H4 (cell line): Measurements from ENCODE around the gene CTCFL. TPM values are rescaled to one million over a fixed set of nuclear protein-coding genes. Genes with fewer than 3 reads are reported as not detected.
"Not testable (repeated sequence)": the region's sequence is repeated elsewhere in the genome, so short reads cannot be mapped to it uniquely, and the experiment has no call there.

Source experiments
- DNase-seq: peaks from one replicate; pipeline ENCODE4 v3.0.0-alpha.2; 2015; ENCODE audit warnings: low spot score
- total RNA-seq: library from RNA; depleted of rRNA; stranded (reverse); fragments of >200 nt; shearing (Covaris generic); gene quantifications from 2 replicates; pipeline ENCODE4 v1.2.3, GENCODE V29; 2014

The CTCFL gene
- total RNA-seq, 1 experiment from 2014 or later: not detected

- DNase-seq: no peak
Observed at GRCh38 chr20:57481281-57481711, 43.6 kb downstream of the CTCFL start.

- no peak for DNase-seq
Observed at GRCh38 chr20:57480444-57481160, 44.3 kb downstream of the CTCFL start.

- no peak for DNase-seq
Observed at GRCh38 chr20:57479196-57479595, 45.7 kb downstream of the CTCFL start.

GRCh38 chr20:57478176-57478575 is 46.8 kb downstream of the CTCFL start:
- DNase-seq: no peak

- DNase-seq: no peak
Observed at GRCh38 chr20:57476641-57477461, 48.1 kb downstream of the CTCFL start.

- DNase-seq: no peak
Observed at GRCh38 chr20:57476084-57476526, 48.8 kb downstream of the CTCFL start.

- no peak for DNase-seq
Observed at GRCh38 chr20:57475388-57476083, 49.4 kb downstream of the CTCFL start.

- DNase-seq: no peak
Observed at GRCh38 chr20:57474816-57475215, 50.1 kb downstream of the CTCFL start.

- no peak for DNase-seq
Observed at GRCh38 chr20:57474205-57474604, 50.7 kb downstream of the CTCFL start.

GRCh38 chr20:57473246-57474048 is 51.5 kb downstream of the CTCFL start:
- no peak for DNase-seq

- DNase-seq: not testable (repeated sequence)
Observed at GRCh38 chr20:57472474-57472873, 52.5 kb downstream of the CTCFL start.

GRCh38 chr20:57471496-57472372 is 53.2 kb downstream of the CTCFL start:
- DNase-seq: no peak

- no peak for DNase-seq
Observed at GRCh38 chr20:57470666-57471495, 54.1 kb downstream of the CTCFL start.

- DNase-seq: no peak
Observed at GRCh38 chr20:57470212-57470522, 54.8 kb downstream of the CTCFL start.

GRCh38 chr20:57469418-57470211 is 55.3 kb downstream of the CTCFL start:
- no peak for DNase-seq

GRCh38 chr20:57468523-57469417 is 56.2 kb downstream of the CTCFL start:
- DNase-seq: no peak

- DNase-seq: no peak
Observed at GRCh38 chr20:57467742-57468141, 57.2 kb downstream of the CTCFL start.

GRCh38 chr20:57465943-57466342 is 59.0 kb downstream of the CTCFL start:
- no peak for DNase-seq
